ENCODE measurements around the gene RUSC1.
"Not testable (repeated sequence)": the region's sequence is repeated elsewhere in the genome, so short reads cannot be mapped to it uniquely, and the experiment has no call there.

RUSC1 gene

DNA sequence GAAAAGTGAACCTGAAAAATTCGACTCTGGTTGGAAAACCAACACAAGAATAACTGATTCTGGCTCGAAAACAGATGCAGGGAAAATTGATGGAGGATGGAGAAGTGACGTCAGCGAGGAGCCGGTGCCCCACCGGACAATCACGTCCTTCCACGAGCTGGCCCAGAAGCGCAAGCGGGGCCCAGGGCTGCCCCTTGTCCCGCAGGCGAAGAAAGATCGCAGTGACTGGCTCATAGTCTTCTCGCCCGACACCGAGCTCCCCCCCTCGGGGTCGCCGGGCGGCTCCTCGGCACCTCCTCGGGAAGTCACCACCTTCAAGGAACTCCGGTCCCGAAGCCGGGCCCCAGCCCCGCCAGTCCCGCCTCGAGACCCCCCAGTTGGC is 1.9 kb downstream of the RUSC1 start:
- no peak for DNase-seq (ENCODE audit: low read depth, low spot score)

DNA sequence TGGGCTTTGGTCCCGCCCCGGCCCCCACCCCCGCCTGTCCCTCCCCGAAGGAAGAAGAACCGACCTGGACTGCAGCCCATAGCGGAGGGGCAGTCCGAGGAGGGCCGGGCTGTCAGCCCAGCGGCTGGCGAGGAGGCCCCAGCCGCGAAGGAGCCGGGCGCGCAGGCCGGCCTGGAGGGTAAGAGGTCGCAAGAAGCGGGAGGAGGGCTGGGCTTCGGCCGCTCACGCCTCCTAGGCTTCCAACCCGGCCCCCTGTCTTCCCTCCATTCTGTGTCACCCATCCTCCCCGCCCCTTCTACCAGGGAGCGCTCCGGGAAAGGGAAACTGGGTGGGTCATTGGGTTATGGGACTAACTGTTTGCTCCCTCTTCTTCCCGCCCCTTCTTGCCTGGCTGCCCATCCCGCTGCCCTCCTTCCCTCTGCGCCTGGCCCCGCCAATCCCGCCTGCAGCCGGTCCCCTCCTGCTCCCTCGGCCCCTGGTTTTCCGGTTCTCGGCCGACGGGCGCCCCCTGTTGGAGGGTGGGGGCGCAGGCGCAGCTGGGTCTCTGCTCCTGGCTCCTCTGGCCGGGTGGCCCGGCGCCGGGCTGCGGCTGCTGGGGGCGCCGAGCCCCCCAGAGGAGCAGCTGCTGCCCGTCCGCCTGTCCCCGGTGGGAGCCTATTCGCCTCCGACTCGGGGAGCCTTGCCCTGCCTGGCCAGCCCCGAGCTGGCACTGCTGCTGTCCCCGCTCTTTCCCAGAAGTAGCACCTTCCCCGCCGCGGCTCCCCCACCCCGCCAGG is 2.4 kb downstream of the RUSC1 start:
- peak; percentile 79 for DNase-seq (ENCODE audit: low read depth, low spot score)

DNA sequence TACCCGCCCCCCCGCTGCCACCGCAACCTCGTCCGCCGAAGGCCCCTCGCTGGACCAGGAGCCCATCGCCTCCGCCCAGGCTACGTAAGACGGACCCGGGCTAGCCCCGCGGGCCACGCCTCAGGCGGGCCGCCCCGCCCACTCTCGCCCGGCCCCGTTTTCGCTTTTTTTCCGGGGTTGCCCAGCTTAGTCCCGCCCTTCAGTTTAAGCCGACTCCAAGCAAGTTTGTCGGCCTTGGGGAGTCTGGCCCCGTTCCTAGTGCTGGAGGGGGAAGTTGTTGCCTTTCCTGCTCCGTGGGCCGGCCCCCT is 3.0 kb downstream of the RUSC1 start:
- peak; percentile 42 for DNase-seq (ENCODE audit: low read depth, low spot score)

- DNase-seq (ENCODE audit: low read depth, low spot score), result peak; percentile 68
Measured at GRCh38 chr1:155324037-155324716, 3.5 kb downstream of the RUSC1 start.

GRCh38 chr1:155324717-155325602 is 4.3 kb downstream of the RUSC1 start:
- DNase-seq (ENCODE audit: low read depth, low spot score), result no peak

DNA sequence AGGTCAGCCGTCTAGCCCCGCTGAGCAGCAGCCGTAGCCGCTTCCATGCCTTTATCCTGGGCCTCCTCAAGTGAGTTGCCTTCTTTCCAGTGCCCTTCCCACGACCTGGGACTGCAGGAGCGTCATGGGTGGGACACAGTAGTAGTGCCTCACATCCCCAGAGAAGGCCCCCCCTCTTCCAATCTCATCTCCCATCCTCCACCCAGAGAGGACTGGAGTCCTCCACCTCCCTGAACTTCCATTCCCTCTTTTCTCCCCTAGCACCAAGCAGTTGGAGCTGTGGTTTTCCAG is 4.9 kb downstream of the RUSC1 start:
- DNase-seq (ENCODE audit: low read depth, low spot score), result no peak

DNA sequence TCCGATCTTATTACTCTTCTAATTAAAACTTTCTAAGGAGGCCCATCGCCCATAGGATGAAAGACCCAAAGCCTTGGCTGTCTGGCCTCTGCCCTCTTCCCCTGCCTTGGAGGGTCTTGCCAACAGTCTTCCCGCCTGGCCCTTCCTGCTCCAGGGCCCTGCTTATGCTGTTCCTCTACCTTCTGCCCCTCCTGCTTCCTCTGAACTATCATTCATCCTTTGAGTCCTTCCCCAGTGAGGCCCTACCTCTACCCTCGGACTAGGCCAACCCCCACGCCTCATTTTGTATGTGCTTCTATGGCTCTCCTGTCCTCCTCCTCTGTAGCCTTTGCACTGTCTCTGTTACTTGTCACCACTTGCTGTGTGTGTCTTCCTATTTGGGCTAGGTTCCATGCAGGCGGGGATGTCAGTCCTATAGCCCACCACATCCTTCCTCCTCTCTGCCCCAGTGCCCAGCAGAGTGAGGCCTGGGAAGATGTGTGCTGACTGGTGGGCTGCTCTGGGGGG is 5.4 kb downstream of the RUSC1 start:
- DNase-seq (ENCODE audit: low read depth, low spot score), result no peak

GRCh38 chr1:155326631-155327037 is 5.9 kb downstream of the RUSC1 start:
- no peak for DNase-seq (ENCODE audit: low read depth, low spot score)

DNA sequence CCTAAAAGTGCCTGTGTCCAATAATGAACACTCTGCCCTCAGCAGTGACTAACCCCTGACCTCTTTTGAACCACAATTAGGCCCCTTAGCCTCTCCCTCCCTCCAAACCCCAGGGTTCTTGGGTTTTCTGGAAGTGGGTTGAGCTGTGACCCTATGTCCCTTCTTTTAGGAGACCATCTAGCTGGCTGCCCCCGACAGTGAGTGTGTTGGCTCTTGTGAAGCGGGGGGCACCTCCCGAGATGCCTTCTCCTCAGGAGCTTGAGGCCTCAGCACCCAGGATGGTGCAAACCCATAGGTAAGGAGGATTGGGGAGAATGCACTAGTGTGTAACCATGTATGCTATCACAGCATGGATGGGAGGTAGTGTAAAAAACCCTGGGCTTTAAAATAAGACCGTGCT is 7.3 kb downstream of the RUSC1 start:
- DNase-seq (ENCODE audit: low read depth, low spot score), result no peak

- not testable (repeated sequence) for DNase-seq (ENCODE audit: low read depth, low spot score)
Measured at GRCh38 chr1:155328856-155329255, 8.2 kb downstream of the RUSC1 start.

GRCh38 chr1:155329980-155330598 is 9.4 kb downstream of the RUSC1 start:
- DNase-seq (ENCODE audit: low read depth, low spot score), result no peak

GRCh38 chr1:155334962-155335361 is 14.3 kb downstream of the RUSC1 start:
- DNase-seq (ENCODE audit: low read depth, low spot score), result no peak

- no peak for DNase-seq (ENCODE audit: low read depth, low spot score)
Measured at GRCh38 chr1:155339515-155340097, 18.9 kb downstream of the RUSC1 start.

GRCh38 chr1:155342842-155343241 is 22.1 kb downstream of the RUSC1 start:
- no peak for DNase-seq (ENCODE audit: low read depth, low spot score)

GRCh38 chr1:155352631-155353030 is 31.9 kb downstream of the RUSC1 start:
- DNase-seq (ENCODE audit: low read depth, low spot score), result no peak

GRCh38 chr1:155360051-155360450 is 39.4 kb downstream of the RUSC1 start:
- no peak for DNase-seq (ENCODE audit: low read depth, low spot score)

GRCh38 chr1:155379180-155379579 is 58.5 kb downstream of the RUSC1 start:
- no peak for DNase-seq (ENCODE audit: low read depth, low spot score)

GRCh38 chr1:155379631-155380090 is 59.0 kb downstream of the RUSC1 start:
- no peak for DNase-seq (ENCODE audit: low read depth, low spot score)

All from activated naive CD8-positive, alpha-beta T cell treated with anti-CD3 and anti-CD28 coated beads, Interleukin-2, amount 50 U/mL, for 16 hours (primary cell).